Chondrocyte (in vitro differentiated cells): ENCODE results near the gene MYCBP2. TPM values are rescaled to one million over a fixed set of nuclear protein-coding genes. Genes with fewer than 3 reads are reported as not detected.

Source experiments
- DNase-seq: peaks from one replicate; pipeline ENCODE4 v3.0.0; 2021; ENCODE audit warnings: mixed read lengths, low spot score
- H3K27ac Mint-ChIP-seq: one replicate; pipeline ENCODE4 v1.8.0; 2021; ENCODE audit warnings: mild to moderate bottlenecking, moderate library complexity, mixed read lengths; ENCODE audit not compliant: unreplicated experiment
- H3K27me3 Mint-ChIP-seq: 2 replicates; pipeline ENCODE4 v1.8.0; 2021; ENCODE audit warnings: low read depth, mixed read lengths
- H3K36me3 Mint-ChIP-seq: 2 replicates; pipeline ENCODE4 v1.8.0; 2021; ENCODE audit warnings: low read depth, mixed read lengths
- H3K4me1 Mint-ChIP-seq: 2 replicates; pipeline ENCODE4 v1.8.0; 2021; ENCODE audit warnings: low read depth, mild to moderate bottlenecking, mixed read lengths
- H3K4me3 Mint-ChIP-seq: one replicate; pipeline ENCODE4 v1.8.0; 2021; ENCODE audit warnings: mild to moderate bottlenecking, moderate library complexity, mixed read lengths; ENCODE audit not compliant: unreplicated experiment
- H3K9me3 Mint-ChIP-seq: 2 replicates; pipeline ENCODE4 v1.8.0; 2021; ENCODE audit warnings: low read depth, mixed read lengths
- CTCF ChIP-seq: fragments of 200-600 bp; sonication (generic); IDR thresholded peaks from 2 replicates; pipeline ENCODE4 v1.5.0; 2021; ENCODE audit warnings: antibody characterized with exemption, mild to moderate bottlenecking, moderate library complexity
- total RNA-seq: library from RNA; stranded (reverse); gene quantifications from 3 replicates; pipeline ENCODE4 v1.2.1, GENCODE V29; 2021

MYCBP2 gene
- total RNA-seq, 1 donor from 2014 or later: 59.5 TPM

GRCh38 chr13:77168237-77168636 is 158.7 kb downstream of the MYCBP2 start:
- Mint-ChIP-seq H3K27ac (no peak overlapping the region), H3K36me3 (peaks cover 26% of the 10 kb centered on the region), H3K4me1 (peaks cover 2% of the 10 kb centered on the region), H3K9me3 (no peaks in the 10 kb centered on the region), H3K4me3 (no peak overlapping the region), H3K27me3 (no peaks in the 10 kb centered on the region)
- no peak for TF ChIP-seq CTCF
- no peak for DNase-seq

- H3K27me3 Mint-ChIP-seq: no peaks in the 10 kb centered on the region
- H3K36me3 Mint-ChIP-seq: peaks cover 22% of the 10 kb centered on the region
- DNase-seq: no peak
- no peaks in the 10 kb centered on the region for H3K4me1 Mint-ChIP-seq
- no peak overlapping the region for H3K4me3 Mint-ChIP-seq
- no peak for TF ChIP-seq CTCF
- H3K9me3 Mint-ChIP-seq: no peaks in the 10 kb centered on the region
- no peak overlapping the region for H3K27ac Mint-ChIP-seq
Observed at GRCh38 chr13:77150651-77151050, 176.2 kb downstream of the MYCBP2 start.

- DNase-seq: no peak
- H3K4me1 Mint-ChIP-seq: peaks cover 24% of the 10 kb centered on the region
- peaks cover 32% of the 10 kb centered on the region for H3K36me3 Mint-ChIP-seq
Observed at GRCh38 chr13:77143431-77143830, 183.5 kb downstream of the MYCBP2 start.

GRCh38 chr13:77139306-77139705 is 187.6 kb downstream of the MYCBP2 start:
- no peak overlapping the region for H3K4me3 Mint-ChIP-seq
- no peak for DNase-seq
- TF ChIP-seq CTCF: no peak
- H3K36me3 Mint-ChIP-seq: peaks cover 35% of the 10 kb centered on the region
- H3K4me1 Mint-ChIP-seq: peaks cover 38% of the 10 kb centered on the region
- no peaks in the 10 kb centered on the region for H3K9me3 Mint-ChIP-seq
- peak overlapping the region; percentile 59 for H3K27ac Mint-ChIP-seq
- H3K27me3 Mint-ChIP-seq: no peaks in the 10 kb centered on the region

More at GRCh38 chr13:77143431-77143830, 183.5 kb downstream of the MYCBP2 start:
- Mint-ChIP-seq H3K4me3 (no peak overlapping the region), H3K27ac (no peak overlapping the region), H3K27me3 (no peaks in the 10 kb centered on the region), H3K9me3 (no peaks in the 10 kb centered on the region)
- no peak for TF ChIP-seq CTCF

- Mint-ChIP-seq H3K4me3 (no peak overlapping the region), H3K36me3 (peaks cover 34% of the 10 kb centered on the region), H3K27ac (peak overlapping the region; percentile 59), H3K4me1 (peaks cover 38% of the 10 kb centered on the region), H3K9me3 (no peaks in the 10 kb centered on the region), H3K27me3 (no peaks in the 10 kb centered on the region)
- no peak for TF ChIP-seq CTCF
- DNase-seq: no peak
Observed at GRCh38 chr13:77138813-77139212, 188.1 kb downstream of the MYCBP2 start.
